ENCODE data around the gene CRYL1.

DNA sequence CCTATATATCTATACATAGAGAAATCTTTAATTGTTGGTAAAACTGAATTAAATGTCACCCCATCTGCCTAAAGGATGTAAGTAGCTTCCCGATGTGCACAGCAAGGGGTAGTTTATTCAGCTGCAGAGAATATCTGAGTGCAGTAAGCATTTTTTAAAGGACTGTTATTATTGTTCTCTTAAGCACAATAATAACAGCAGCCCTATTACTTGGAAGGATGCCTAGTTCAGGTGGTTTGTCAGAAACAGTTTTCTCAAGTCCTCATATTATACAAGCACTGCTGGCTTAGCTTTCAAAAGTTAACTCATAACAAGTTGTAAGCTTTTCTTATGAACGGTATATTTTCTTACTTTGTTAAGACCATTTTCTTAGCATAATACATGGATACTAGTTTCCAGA, 142.6 kb downstream of the CRYL1 start:
- no peak for TF ChIP-seq EZH2phosphoT487 (IDR thresholded peaks at IDR 0.05; ENCODE audit: low read length)
- TF ChIP-seq, protein P1, sequence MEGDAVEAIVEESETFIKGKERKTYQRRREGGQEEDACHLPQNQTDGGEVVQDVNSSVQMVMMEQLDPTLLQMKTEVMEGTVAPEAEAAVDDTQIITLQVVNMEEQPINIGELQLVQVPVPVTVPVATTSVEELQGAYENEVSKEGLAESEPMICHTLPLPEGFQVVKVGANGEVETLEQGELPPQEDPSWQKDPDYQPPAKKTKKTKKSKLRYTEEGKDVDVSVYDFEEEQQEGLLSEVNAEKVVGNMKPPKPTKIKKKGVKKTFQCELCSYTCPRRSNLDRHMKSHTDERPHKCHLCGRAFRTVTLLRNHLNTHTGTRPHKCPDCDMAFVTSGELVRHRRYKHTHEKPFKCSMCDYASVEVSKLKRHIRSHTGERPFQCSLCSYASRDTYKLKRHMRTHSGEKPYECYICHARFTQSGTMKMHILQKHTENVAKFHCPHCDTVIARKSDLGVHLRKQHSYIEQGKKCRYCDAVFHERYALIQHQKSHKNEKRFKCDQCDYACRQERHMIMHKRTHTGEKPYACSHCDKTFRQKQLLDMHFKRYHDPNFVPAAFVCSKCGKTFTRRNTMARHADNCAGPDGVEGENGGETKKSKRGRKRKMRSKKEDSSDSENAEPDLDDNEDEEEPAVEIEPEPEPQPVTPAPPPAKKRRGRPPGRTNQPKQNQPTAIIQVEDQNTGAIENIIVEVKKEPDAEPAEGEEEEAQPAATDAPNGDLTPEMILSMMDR (IDR thresholded peaks at IDR 0.05; ENCODE audit: low read length): no peak

Measured in MM.1S (cell line).